Mesodermal cell (in vitro differentiated cells): Measurements from ENCODE around the gene ARHGAP21.
"Not testable (repeated sequence)": the region's sequence is repeated elsewhere in the genome, so short reads cannot be mapped to it uniquely, and the experiment has no call there.

Experiments
- H3K27ac ChIP-seq: 2 replicates; pipeline ENCODE4 v1.7.0; 2013; ENCODE audit warnings: mild to moderate bottlenecking, low read depth, low read length, moderate library complexity; ENCODE audit not compliant: severe bottlenecking
- H3K36me3 ChIP-seq: 2 replicates; pipeline ENCODE4 v1.7.1; 2013; ENCODE audit warnings: mild to moderate bottlenecking, low read length, moderate library complexity; ENCODE audit not compliant: control insufficient read depth, insufficient read depth
- H3K4me1 ChIP-seq: one replicate; pipeline ENCODE4 v1.7.1; 2013; ENCODE audit warnings: mild to moderate bottlenecking, low read length; ENCODE audit not compliant: insufficient read depth, control insufficient read depth, poor library complexity, severe bottlenecking
- H3K4me3 ChIP-seq: 2 replicates; pipeline ENCODE4 v1.7.0; 2013; ENCODE audit warnings: low read length, control low read depth, mild to moderate bottlenecking; ENCODE audit not compliant: insufficient read depth, poor library complexity, severe bottlenecking; ENCODE audit errors: extremely low read depth
- H3K9me3 ChIP-seq: 2 replicates; pipeline ENCODE4 v1.7.1; 2013; ENCODE audit warnings: mild to moderate bottlenecking, low read length, moderate library complexity; ENCODE audit not compliant: control insufficient read depth
- WGBS, 2 experiments: methylation state at CpG; one replicate each; pipeline ENCODE4 v1.1.5; 2013; ENCODE audit warnings: missing lambda C conversion rate in 2 of 2; ENCODE audit not compliant: insufficient coverage in 2 of 2; 5-methylcytosine and 5-hydroxymethylcytosine counted together

Gene ARHGAP21

DNA sequence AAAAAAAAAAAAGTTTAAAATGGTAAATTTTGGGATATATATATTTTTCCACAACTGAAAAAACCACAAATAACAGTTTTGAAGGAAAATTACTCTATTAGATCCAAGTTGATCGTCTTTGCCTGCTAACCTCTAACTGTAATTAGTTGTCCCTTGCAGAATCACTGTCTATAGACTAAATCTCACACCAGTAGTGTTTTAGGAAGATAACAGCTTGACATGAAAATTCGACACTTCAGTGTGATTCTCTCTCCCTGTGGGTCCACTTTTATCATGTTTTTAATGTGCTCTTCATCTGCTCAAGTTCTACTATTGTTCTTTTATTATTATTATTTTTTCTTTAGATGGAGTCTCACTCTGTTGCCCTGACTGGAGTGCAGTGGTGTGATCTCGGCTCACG, 24.5 kb upstream of the ARHGAP21 start:
- Histone ChIP-seq H3K36me3 (no peaks in the 10 kb centered on the region), H3K9me3 (no peaks in the 10 kb centered on the region), H3K27ac (no peak overlapping the region), H3K4me1 (peaks cover 3% of the 10 kb centered on the region), H3K4me3 (no peak overlapping the region)
- WGBS, 2 experiments, result 90 to 100% methylated on average over 1 to 2 of the region's 4 CpGs

GRCh38 chr10:24744946-24745345, 21.3 kb upstream of the ARHGAP21 start:
- H3K4me3 ChIP-seq, result no peak overlapping the region
- H3K4me1 ChIP-seq, result no peaks in the 10 kb centered on the region
- H3K27ac ChIP-seq, result no peak overlapping the region
- no peaks in the 10 kb centered on the region for H3K36me3 ChIP-seq
- 81 to 86% methylated on average over 2 of the region's 3 CpGs for WGBS, 2 experiments
- H3K9me3 ChIP-seq, result no peaks in the 10 kb centered on the region

DNA sequence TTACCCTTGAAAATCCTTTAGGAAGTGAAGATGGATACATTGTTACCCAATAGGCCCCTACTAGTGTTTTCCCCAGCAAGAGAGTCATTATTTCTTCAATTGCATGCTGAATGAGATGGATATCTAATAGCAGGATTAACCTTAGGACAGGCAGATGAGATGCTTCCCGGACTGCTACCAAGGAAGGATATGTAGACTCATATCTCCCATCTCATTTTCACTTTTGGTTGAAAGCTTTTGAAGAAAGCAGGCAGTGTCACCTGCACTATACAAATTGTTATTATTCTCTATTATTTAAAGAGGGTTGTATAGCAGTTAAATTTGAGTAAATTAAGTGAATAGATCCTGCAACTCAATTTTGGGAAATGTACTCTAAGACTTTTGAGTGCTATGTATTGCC, 17.0 kb upstream of the ARHGAP21 start:
- Histone ChIP-seq H3K4me1 (no peaks in the 10 kb centered on the region), H3K4me3 (no peak overlapping the region), H3K36me3 (no peaks in the 10 kb centered on the region), H3K27ac (no peak overlapping the region), H3K9me3 (no peaks in the 10 kb centered on the region)
- no CpG with 5 or more reads among the region's 1 CpG for WGBS, 2 experiments

- Histone ChIP-seq H3K4me1 (no peaks in the 10 kb centered on the region), H3K27ac (no peak overlapping the region), H3K4me3 (no peak overlapping the region), H3K9me3 (no peaks in the 10 kb centered on the region), H3K36me3 (no peaks in the 10 kb centered on the region)
Measured at GRCh38 chr10:24737001-24737400, 13.3 kb upstream of the ARHGAP21 start.

DNA sequence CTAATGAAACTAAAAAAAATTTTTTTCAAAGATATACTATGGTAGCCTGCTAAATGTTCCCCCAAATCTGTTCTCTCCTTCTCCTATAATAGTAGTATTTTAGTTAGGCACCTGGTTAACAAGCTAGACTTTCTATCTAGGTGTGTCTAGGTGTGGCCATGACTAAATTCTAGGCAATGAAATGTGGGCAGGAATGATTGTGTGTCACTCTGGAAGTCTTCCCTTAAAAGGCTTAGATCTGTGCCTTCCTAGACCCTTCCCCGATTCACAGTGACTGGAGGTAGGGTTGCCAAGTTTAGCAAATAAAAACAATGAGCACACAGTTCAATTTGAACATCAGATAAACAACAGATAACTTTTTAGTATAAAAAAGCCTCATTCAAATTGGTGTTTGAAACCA, 8.3 kb upstream of the ARHGAP21 start:
- no CpG with 5 or more reads among the region's 1 CpG for WGBS, 2 experiments
- no peak overlapping the region for H3K4me3 ChIP-seq
- peaks cover 7% of the 10 kb centered on the region for H3K4me1 ChIP-seq
- H3K9me3 ChIP-seq, result no peaks in the 10 kb centered on the region
- H3K36me3 ChIP-seq, result no peaks in the 10 kb centered on the region
- no peak overlapping the region for H3K27ac ChIP-seq

DNA sequence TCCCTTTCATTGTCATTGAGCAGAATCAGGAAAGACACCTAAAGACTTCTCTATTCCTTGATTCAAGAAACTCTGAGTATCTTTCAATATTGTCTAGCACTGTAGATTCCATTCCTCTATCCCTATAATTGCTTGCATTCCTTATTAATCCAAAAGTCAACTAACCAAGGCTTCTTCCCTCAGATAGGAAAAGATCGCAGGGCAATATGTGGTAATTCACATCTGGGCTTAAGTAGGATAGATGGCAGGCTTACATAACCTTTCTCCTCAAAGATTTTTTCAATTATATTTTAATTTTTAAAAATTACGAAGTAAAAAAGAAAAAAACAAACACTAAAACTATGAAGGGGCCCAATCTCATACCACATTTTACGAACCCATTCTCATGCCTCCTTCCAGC, 7.1 kb upstream of the ARHGAP21 start:
- Histone ChIP-seq H3K4me1 (peaks cover 7% of the 10 kb centered on the region), H3K27ac (no peak overlapping the region), H3K4me3 (no peak overlapping the region), H3K36me3 (no peaks in the 10 kb centered on the region), H3K9me3 (no peaks in the 10 kb centered on the region)
- 100% methylated on average over 1 of the region's 3 CpGs; no CpG with 5 or more reads in 1 of the 2 experiments for WGBS, 2 experiments

DNA sequence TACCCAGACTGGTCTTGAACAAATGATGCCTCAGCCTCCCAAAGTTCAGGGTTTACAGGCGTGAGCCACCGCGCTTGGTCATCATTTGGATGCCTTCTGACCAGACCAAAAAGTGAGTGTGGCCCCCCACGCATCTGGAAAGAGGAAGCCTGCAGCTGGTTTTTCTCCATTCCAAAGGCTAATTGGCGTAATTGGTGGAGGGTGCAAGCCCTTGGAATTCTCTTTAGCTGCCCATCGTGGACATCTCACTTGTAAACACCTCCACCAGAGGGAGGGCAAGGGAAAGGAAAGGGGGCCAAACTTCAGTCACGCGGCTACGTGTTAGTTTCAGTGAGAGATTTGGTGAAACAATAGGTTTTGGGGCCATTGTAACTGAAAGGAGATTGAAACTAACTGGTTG, 4.1 kb upstream of the ARHGAP21 start:
- 87 to 89% methylated on average over 5 of the region's 9 CpGs for WGBS, 2 experiments

DNA sequence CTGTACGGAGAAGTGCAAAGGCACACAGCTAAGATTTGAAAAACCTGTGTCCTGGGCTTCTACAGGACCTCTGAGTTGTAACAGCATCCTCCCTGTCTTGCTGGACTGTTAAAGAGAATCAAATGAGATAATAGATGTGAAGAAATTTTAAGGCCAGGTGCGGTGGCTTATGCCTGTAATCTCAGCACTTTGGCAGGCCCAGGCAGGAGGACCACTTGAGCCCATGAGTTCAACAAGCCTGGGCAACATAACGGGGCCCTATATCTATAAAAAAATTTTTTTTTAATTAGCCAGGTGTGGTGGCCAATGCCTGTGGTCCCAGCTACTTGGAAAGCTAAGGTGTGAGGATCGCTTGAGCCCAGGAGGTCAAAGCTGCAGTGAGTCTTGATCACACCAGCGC, 2.9 kb upstream of the ARHGAP21 start:
- no peak overlapping the region for H3K4me3 ChIP-seq
- H3K9me3 ChIP-seq, result no peaks in the 10 kb centered on the region
- H3K27ac ChIP-seq, result no peak overlapping the region
- no peaks in the 10 kb centered on the region for H3K36me3 ChIP-seq
- 86 to 100% methylated on average over 2 to 3 of the region's 5 CpGs for WGBS, 2 experiments
- peaks cover 10% of the 10 kb centered on the region for H3K4me1 ChIP-seq

More for the DNA sequence above, 4.1 kb upstream of the ARHGAP21 start:
- Histone ChIP-seq H3K4me3 (no peak overlapping the region), H3K4me1 (peaks cover 10% of the 10 kb centered on the region), H3K27ac (no peak overlapping the region), H3K9me3 (no peaks in the 10 kb centered on the region), H3K36me3 (no peaks in the 10 kb centered on the region)

- H3K4me3 ChIP-seq, result not testable (repeated sequence)
- 89 to 98% methylated on average over 4 to 5 of the region's 5 CpGs for WGBS, 2 experiments
Measured at GRCh38 chr10:24726029-24726428, 2.3 kb upstream of the ARHGAP21 start.

DNA sequence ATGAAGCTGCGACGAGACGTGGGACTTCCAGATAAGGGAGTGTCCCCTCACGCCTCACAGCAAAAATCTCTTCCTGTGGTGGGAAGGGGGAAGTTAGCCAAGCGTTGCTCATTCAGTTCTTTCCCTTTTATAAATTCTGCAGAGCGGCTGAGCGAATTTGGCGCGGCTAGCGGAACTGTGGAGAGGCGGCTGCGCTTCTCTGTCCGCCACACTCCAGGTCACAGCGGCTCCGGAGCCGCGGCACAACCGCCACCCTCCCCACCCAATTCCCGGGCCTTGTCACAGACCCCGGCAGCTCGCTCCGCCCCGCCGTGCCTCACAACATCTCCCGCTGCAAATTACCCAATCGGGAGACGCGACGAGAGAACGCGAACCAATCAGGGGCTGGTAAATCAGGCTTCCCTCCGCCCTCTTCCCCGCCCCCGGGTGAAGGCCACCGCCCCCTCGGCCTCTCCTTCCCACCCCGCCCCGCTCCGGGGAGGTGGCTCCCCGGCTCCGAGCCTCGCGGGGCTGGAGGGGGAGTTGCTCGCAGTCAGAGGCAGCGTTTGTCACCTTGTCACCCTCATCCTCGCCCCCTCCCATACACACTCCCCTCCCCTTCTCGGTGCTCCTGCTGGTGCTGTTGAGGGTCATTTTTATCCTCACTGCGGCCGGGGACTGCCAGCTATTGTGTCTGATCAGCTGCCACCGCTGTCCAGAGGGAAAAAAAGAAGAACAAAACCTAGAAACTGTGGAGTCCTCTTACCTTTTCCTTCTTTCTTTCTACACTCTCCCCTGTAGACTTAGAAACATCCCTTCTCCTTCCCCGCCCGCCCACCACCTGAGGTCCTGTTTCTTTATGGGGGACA, 918 bp upstream of the ARHGAP21 start:
- H3K36me3 ChIP-seq, result peaks cover 4% of the 10 kb centered on the region
- WGBS, 2 experiments, result 0% methylated on average over 2 to 37 of the region's 52 CpGs
- H3K4me1 ChIP-seq, result peaks cover 10% of the 10 kb centered on the region
- H3K9me3 ChIP-seq, result no peaks in the 10 kb centered on the region
- peak overlapping the region; percentile 86 for H3K4me3 ChIP-seq
- peak overlapping the region; percentile 66 for H3K27ac ChIP-seq

More at GRCh38 chr10:24726029-24726428, 2.3 kb upstream of the ARHGAP21 start:
- H3K27ac ChIP-seq, H3K36me3 ChIP-seq, H3K4me1 ChIP-seq, H3K9me3 ChIP-seq: not testable (repeated sequence)

GRCh38 chr10:24723386-24723787, 300 bp downstream of the ARHGAP21 start:
- Histone ChIP-seq H3K36me3 (peaks cover 4% of the 10 kb centered on the region), H3K4me1 (peaks cover 10% of the 10 kb centered on the region), H3K9me3 (no peaks in the 10 kb centered on the region), H3K4me3 (peak overlapping the region; percentile 86), H3K27ac (peak overlapping the region; percentile 93)
- WGBS, 2 experiments, result 0 to 1% methylated on average over 29 to 35 of the region's 70 CpGs
